SU-DHL-6 (cell line): ENCODE measurements around the gene FAH.

Source experiments
- CTCF ChIP-seq: fragments of 200-600 bp; sonication (generic); IDR thresholded peaks from one replicate; pipeline ENCODE4 v1.5.1; 2017; ENCODE audit warnings: antibody characterized with exemption, mild to moderate bottlenecking, low read length, moderate library complexity; ENCODE audit not compliant: insufficient read depth, poor library complexity, severe bottlenecking
- EZH2phosphoT487 ChIP-seq: fragments of 200-600 bp; sonication (generic), shearing (Covaris generic); conservative IDR thresholded peaks from 2 replicates; pipeline ENCODE4 v1.6.1; 2018; ENCODE audit warnings: mild to moderate bottlenecking, antibody characterized with exemption, low read length, moderate library complexity, mixed read lengths

GRCh38 chr15:80207887-80208286, 55.1 kb downstream of the FAH start:
- TF ChIP-seq CTCF (no peak), EZH2phosphoT487 (no peak)
